Stimulated activated memory B cell treated with anti-CD40 and anti-IgM and Interleukin-4, amounts not matched to agents 10 μg/mL and 1 μg/mL and 100 μg/mL, for 72 hours (primary cell): Measurements from ENCODE around the gene MAPK14.
A peak's percentile ranks its signal among the peaks of the same experiment; 100 is the strongest.

Experiments used
- ATAC-seq: fragments of 150-1000 bp; cut with Tn5 transposase; 2 replicates; pipeline ENCODE4 v1.10.0; 2021
- H3K27ac Mint-ChIP-seq: one replicate; pipeline ENCODE4 v1.8.0; 2022; ENCODE audit warnings: mild to moderate bottlenecking, mixed read lengths
- H3K27me3 Mint-ChIP-seq: one replicate; pipeline ENCODE4 v1.8.0; 2022; ENCODE audit warnings: mixed read lengths
- H3K36me3 Mint-ChIP-seq: one replicate; pipeline ENCODE4 v1.8.0; 2022; ENCODE audit warnings: mixed read lengths
- H3K4me1 Mint-ChIP-seq: one replicate; pipeline ENCODE4 v1.8.0; 2022; ENCODE audit warnings: mixed read lengths
- H3K4me3 Mint-ChIP-seq: one replicate; pipeline ENCODE4 v1.8.0; 2022; ENCODE audit warnings: mild to moderate bottlenecking, moderate library complexity, mixed read lengths
- H3K9me3 Mint-ChIP-seq: one replicate; pipeline ENCODE4 v1.8.0; 2022; ENCODE audit warnings: mixed read lengths

The MAPK14 gene

DNA sequence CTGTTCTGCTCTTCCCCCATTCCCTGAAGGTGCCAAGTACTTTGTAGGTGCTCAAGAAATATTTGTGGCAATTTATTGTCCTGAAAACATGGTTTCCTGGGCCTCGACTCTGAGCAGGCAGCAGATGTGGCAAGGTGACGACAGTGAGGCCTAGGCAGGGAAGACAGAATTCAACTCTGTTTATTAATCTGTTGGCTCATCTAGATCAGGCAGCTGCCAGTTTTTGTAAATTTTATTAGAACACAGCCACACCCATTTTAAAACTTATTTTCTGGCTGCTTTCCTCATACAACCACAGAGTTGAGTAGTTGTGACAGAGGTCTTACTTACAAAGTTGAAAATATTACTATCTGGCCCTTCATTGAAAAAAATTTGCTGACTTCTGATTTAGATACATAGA, 24.5 kb downstream of the MAPK14 start:
- Mint-ChIP-seq H3K27me3 (no peaks in the 10 kb centered on the region), H3K4me1 (peaks cover 3% of the 10 kb centered on the region), H3K36me3 (peaks cover 5% of the 10 kb centered on the region), H3K27ac (no peak overlapping the region), H3K9me3 (no peaks in the 10 kb centered on the region), H3K4me3 (no peak overlapping the region)
- no peak for ATAC-seq

DNA sequence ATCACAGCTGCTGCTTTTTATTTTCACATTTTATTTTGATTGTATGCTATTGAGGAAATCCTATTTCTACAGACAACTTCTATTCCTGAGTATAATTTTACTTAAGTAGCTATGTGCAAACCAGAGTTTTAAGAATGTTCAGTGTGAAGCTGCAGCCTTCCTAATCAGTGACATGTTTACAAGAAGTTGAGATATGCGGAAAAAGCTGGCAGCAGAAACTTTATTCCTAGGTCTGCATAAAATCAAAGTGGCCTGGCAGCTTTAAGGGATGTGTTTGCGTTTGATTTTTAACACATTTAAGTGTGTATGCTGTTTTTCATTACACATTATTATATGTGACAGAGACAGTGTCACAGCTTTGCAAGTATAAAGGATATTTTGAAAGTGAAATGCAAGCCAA, 26.3 kb downstream of the MAPK14 start:
- H3K4me3 Mint-ChIP-seq, result no peak overlapping the region
- ATAC-seq, result no peak
- no peak overlapping the region for H3K27ac Mint-ChIP-seq
- H3K9me3 Mint-ChIP-seq, result no peaks in the 10 kb centered on the region
- H3K36me3 Mint-ChIP-seq, result peaks cover 9% of the 10 kb centered on the region
- H3K4me1 Mint-ChIP-seq, result no peaks in the 10 kb centered on the region
- H3K27me3 Mint-ChIP-seq, result no peaks in the 10 kb centered on the region

DNA sequence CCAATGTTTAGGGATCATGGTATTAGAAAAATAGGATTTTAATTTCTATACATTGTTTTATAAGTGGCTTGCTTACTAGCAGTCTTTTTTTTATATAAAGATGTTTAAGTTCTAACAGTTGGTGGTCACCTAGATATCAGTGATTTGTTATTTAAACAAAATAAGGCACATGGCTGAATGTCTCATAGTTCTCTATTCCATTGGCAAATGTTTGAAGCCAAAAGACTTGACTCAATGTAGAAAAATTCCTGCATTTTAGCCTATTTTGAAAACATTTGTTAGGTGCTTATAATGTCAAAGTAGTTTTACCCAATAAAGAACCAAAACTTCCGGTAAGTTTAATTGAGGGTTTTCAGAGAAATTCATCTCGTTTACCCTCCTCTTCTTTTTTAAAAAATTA, 26.8 kb downstream of the MAPK14 start:
- Mint-ChIP-seq H3K36me3 (peaks cover 13% of the 10 kb centered on the region), H3K4me3 (no peak overlapping the region), H3K9me3 (no peaks in the 10 kb centered on the region), H3K4me1 (no peaks in the 10 kb centered on the region), H3K27me3 (no peaks in the 10 kb centered on the region), H3K27ac (no peak overlapping the region)
- ATAC-seq, result no peak

DNA sequence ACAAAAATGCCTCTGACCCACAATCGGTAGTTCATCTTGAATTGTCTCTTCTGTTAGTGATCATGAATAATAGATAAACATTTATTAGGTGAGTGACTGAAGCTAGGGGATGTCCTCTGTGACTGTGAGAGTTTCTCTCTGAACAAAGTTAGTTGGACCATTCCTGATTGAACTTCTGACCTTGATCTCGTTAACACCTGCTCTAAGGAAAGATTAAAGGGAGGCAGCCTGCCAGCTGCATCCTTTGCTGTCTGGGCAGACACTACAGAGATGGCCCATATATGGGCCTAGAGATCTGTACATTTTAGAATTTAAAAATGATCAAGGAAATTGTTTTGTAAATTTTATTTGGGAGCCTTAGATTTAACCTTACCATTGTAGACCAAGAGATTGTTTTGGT, 27.3 kb downstream of the MAPK14 start:
- ATAC-seq, result no peak
- Mint-ChIP-seq H3K4me1 (no peaks in the 10 kb centered on the region), H3K4me3 (no peak overlapping the region), H3K27me3 (no peaks in the 10 kb centered on the region), H3K9me3 (no peaks in the 10 kb centered on the region), H3K27ac (no peak overlapping the region), H3K36me3 (peaks cover 18% of the 10 kb centered on the region)

DNA sequence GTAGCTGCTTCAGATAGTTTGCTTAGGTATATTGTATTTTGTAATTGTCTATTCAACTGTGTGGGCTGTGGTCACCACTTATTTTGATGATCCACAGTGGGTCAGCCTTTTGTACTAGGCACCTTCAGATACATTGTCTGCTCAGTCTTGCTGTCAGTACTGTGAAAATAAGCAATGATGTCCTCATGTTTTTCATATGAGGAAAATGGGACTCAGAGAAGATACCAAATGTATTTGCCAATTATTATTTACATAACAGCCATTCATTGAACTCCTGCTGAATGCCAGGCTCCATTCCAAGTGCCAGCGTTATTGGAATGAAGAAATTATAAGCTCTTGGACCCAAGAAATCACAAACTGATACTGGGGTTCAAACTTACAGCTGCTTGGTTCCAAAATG, 28.6 kb downstream of the MAPK14 start:
- peaks cover 6% of the 10 kb centered on the region for H3K4me1 Mint-ChIP-seq
- ATAC-seq, result no peak

GRCh38 chr6:36061236-36061635, 33.6 kb downstream of the MAPK14 start:
- Mint-ChIP-seq H3K4me3 (no peak overlapping the region), H3K36me3 (peaks cover 43% of the 10 kb centered on the region), H3K27me3 (no peaks in the 10 kb centered on the region), H3K9me3 (no peaks in the 10 kb centered on the region), H3K27ac (no peak overlapping the region), H3K4me1 (peaks cover 23% of the 10 kb centered on the region)
- no peak for ATAC-seq

More for the DNA sequence above, 28.6 kb downstream of the MAPK14 start:
- Mint-ChIP-seq H3K4me3 (no peak overlapping the region), H3K27me3 (no peaks in the 10 kb centered on the region), H3K9me3 (no peaks in the 10 kb centered on the region), H3K36me3 (peaks cover 31% of the 10 kb centered on the region), H3K27ac (no peak overlapping the region)

DNA sequence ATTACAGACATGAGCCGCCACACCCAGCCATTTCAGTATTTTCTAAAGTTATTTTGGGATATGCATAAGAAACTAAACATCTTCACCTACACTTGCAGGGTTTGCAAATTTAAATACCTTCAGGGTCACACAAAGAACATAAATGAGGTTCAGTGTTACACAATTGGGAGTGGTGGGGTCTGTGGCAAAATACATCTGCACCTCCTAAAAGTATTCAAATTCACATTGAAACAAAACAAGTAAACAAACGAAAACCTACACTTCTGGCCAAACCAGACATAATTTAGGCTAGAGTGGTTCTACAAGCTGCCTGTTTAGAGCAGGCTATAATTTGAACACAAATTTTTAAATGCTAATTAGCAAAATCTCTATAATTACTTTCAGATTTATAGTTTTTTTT, 34.6 kb downstream of the MAPK14 start:
- Mint-ChIP-seq H3K9me3 (no peaks in the 10 kb centered on the region), H3K36me3 (peaks cover 49% of the 10 kb centered on the region), H3K4me3 (no peak overlapping the region), H3K27ac (no peak overlapping the region), H3K4me1 (peaks cover 30% of the 10 kb centered on the region), H3K27me3 (no peaks in the 10 kb centered on the region)
- no peak for ATAC-seq

GRCh38 chr6:36063318-36064060, 35.9 kb downstream of the MAPK14 start:
- no peak for ATAC-seq
- no peaks in the 10 kb centered on the region for H3K27me3 Mint-ChIP-seq
- no peak overlapping the region for H3K4me3 Mint-ChIP-seq
- peaks cover 41% of the 10 kb centered on the region for H3K4me1 Mint-ChIP-seq
- H3K27ac Mint-ChIP-seq, result no peak overlapping the region
- H3K36me3 Mint-ChIP-seq, result peaks cover 55% of the 10 kb centered on the region
- peaks cover 4% of the 10 kb centered on the region for H3K9me3 Mint-ChIP-seq

DNA sequence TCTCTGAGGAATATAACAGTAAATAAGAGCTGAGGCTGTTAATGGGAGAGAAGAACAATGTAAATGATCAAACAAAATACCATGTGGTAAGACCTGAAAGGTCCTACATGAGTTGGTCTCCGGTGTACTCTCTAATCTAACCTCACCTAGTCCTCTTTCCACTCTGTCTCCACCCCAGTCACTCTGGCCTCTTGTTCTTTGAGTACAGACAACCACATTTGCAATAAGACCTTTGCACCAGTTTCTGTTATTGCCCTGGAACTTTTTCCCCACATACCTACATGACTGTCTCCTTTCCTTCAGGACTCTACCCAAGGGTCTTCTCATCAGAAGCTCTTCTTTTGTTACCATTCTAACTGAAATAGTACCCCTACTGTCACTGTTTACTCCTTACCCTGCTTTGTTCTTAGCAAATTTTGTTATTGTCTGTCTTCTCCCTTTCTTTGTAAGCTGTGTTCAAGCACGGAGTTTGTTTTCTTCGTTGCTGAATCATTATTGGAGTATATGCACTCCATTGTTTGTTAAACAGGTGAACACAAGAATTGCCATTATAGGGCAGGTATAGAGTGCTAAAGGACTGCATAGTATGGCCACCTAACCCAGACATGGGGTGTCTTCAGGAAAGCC, 37.3 kb downstream of the MAPK14 start:
- peaks cover 4% of the 10 kb centered on the region for H3K9me3 Mint-ChIP-seq
- H3K4me1 Mint-ChIP-seq, result peaks cover 41% of the 10 kb centered on the region
- no peak overlapping the region for H3K4me3 Mint-ChIP-seq
- H3K27me3 Mint-ChIP-seq, result no peaks in the 10 kb centered on the region
- H3K27ac Mint-ChIP-seq, result no peak overlapping the region
- ATAC-seq, result no peak
- H3K36me3 Mint-ChIP-seq, result peaks cover 46% of the 10 kb centered on the region

DNA sequence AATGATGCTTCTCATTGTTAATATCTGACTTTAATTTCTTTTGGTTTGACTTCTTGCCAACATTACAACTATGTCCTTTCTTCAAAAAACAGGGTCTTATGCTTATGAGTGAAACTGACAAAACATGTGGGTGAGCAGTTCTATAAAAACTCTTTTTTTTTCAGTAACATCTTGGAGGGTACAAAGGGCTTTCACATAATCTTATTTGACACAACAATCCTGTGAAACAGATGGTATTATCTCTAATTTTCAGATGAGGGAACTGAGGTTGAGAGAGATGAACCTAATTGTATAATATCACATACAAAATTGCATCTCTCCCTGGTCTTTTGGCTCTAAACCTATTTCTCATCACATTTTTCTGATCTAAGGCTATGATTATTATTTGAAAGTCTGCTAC, 38.3 kb downstream of the MAPK14 start:
- peaks cover 34% of the 10 kb centered on the region for H3K4me1 Mint-ChIP-seq
- H3K9me3 Mint-ChIP-seq, result peaks cover 4% of the 10 kb centered on the region
- no peak overlapping the region for H3K4me3 Mint-ChIP-seq
- peak overlapping the region; percentile 4 for H3K27ac Mint-ChIP-seq
- H3K36me3 Mint-ChIP-seq, result peaks cover 36% of the 10 kb centered on the region
- no peak for ATAC-seq
- H3K27me3 Mint-ChIP-seq, result no peaks in the 10 kb centered on the region

- H3K4me3 Mint-ChIP-seq, result no peak overlapping the region
- peaks cover 34% of the 10 kb centered on the region for H3K4me1 Mint-ChIP-seq
- H3K9me3 Mint-ChIP-seq, result peaks cover 4% of the 10 kb centered on the region
- peak overlapping the region; percentile 4 for H3K27ac Mint-ChIP-seq
- H3K36me3 Mint-ChIP-seq, result peaks cover 27% of the 10 kb centered on the region
- ATAC-seq, result no peak
- no peaks in the 10 kb centered on the region for H3K27me3 Mint-ChIP-seq
Observed at GRCh38 chr6:36066817-36067216, 39.2 kb downstream of the MAPK14 start.

DNA sequence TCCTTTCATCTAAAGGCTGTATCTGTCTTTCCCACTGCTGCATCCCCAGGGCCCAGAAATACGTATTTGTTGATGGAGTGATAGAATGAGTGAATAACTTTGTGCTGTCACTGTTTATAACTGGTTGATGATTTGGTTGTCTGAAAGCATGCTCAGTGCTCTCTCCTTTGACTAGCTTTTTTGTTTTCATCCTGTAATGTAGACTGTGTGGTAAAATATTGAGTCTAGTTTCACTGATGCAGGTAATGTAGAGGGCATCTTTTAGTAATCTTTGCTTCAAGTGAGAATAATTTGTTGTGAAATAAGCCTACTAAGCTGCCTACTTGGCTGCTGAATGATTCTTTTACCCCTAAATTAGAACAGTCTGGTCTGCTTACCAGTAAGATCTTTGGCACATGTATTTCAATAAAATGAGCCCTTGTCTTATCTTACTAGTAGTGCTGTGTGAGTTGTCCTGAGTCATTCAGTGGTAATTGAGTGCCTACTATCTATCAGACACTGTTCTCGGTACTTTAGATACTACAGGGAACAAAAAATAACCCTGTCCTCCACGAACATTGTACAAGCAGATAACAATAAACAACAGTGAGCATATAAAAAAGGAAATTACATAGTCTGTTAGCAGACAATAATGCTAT, 39.9 kb downstream of the MAPK14 start:
- peaks cover 4% of the 10 kb centered on the region for H3K9me3 Mint-ChIP-seq
- H3K4me3 Mint-ChIP-seq, result no peak overlapping the region
- H3K36me3 Mint-ChIP-seq, result peaks cover 31% of the 10 kb centered on the region
- peaks cover 34% of the 10 kb centered on the region for H3K4me1 Mint-ChIP-seq
- peak overlapping the region; percentile 6 for H3K27ac Mint-ChIP-seq
- ATAC-seq, result no peak
- no peaks in the 10 kb centered on the region for H3K27me3 Mint-ChIP-seq

DNA sequence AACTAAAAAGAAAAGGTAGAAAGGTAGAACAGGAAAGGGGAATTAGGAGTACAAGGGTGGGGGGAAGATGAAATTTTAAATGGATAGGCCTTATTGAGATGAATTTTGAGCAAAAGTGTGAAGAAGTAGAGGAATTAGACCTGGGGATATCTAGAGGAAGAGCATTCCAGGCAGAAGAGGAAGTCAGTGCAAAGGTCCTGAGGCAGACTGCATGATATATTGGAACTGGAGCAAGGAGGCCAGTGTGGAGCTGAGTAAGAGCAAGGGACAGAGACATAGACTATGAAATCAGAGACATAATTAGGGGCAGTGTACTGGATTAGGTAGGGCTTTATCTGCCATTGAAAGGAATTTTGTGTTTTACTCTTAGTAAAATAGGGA, 40.4 kb downstream of the MAPK14 start:
- H3K4me1 Mint-ChIP-seq, result peaks cover 34% of the 10 kb centered on the region
- H3K4me3 Mint-ChIP-seq, result no peak overlapping the region
- ATAC-seq, result no peak
- H3K9me3 Mint-ChIP-seq, result peaks cover 4% of the 10 kb centered on the region
- H3K36me3 Mint-ChIP-seq, result peaks cover 31% of the 10 kb centered on the region
- H3K27me3 Mint-ChIP-seq, result no peaks in the 10 kb centered on the region
- H3K27ac Mint-ChIP-seq, result peak overlapping the region; percentile 6

DNA sequence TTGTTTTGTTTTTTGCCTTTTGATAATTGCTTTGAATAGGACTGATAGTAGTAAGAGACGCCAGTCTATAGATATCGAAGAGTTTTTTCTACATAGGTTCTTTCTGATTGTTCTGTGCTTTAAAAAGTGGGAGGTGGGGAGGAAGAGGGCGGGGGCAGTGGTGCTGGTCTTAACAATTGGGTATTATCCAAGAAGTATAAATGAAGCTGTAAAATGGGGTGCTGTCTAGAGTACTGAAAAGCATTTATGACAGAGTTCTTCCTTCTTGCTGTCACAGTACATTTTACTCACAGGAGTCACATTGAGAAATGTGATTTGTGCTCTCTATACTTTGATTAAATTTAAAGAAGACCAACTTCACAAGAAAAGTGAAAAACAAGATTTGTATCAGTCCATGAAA, 41.0 kb downstream of the MAPK14 start:
- no peaks in the 10 kb centered on the region for H3K27me3 Mint-ChIP-seq
- H3K4me3 Mint-ChIP-seq, result no peak overlapping the region
- no peak for ATAC-seq
- H3K36me3 Mint-ChIP-seq, result peaks cover 33% of the 10 kb centered on the region
- no peak overlapping the region for H3K27ac Mint-ChIP-seq
- peaks cover 4% of the 10 kb centered on the region for H3K9me3 Mint-ChIP-seq
- H3K4me1 Mint-ChIP-seq, result peaks cover 34% of the 10 kb centered on the region

DNA sequence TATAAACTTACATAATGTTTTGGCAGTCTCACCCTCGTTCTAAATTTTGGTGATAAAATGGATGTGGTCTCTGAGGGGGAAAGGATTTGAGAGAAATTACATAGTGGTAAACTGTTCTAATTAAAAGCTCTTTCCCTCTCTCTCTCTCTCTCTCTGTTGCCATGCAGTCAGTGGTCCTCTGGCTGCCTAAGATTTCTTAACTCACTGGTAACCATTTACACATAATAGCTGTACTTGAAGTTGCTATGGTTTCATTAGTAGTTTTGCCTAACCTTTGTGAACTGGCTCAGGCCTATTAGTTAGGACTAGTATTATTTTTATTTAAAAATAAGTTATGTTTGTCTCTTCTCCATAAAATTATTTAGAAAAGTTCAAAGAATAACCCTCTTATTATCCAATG, 42.0 kb downstream of the MAPK14 start:
- Mint-ChIP-seq H3K36me3 (peaks cover 37% of the 10 kb centered on the region), H3K4me1 (peaks cover 34% of the 10 kb centered on the region), H3K9me3 (peaks cover 4% of the 10 kb centered on the region), H3K27me3 (no peaks in the 10 kb centered on the region), H3K4me3 (no peak overlapping the region), H3K27ac (no peak overlapping the region)
- no peak for ATAC-seq

DNA sequence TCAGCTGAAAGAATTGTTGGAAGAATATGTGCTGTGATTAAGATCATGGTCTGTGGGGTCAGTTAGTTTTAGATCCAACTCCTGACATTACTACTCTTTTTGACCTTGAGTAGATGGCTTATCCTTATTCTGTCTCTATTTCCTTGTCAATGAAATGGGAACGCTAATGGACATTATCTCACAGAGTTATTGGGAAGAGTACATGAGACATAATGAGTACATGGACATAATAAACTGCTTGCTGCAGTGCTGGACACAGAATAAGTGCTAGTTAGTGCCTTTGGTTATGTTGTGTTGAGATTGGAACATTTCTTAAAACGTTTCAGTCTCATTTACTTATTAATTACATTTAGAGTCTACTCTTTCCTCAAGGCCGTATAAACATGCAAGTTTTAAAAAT, 42.6 kb downstream of the MAPK14 start:
- H3K4me3 Mint-ChIP-seq, result no peak overlapping the region
- peaks cover 4% of the 10 kb centered on the region for H3K9me3 Mint-ChIP-seq
- peaks cover 31% of the 10 kb centered on the region for H3K4me1 Mint-ChIP-seq
- no peak for ATAC-seq
- no peaks in the 10 kb centered on the region for H3K27me3 Mint-ChIP-seq
- peaks cover 34% of the 10 kb centered on the region for H3K36me3 Mint-ChIP-seq
- H3K27ac Mint-ChIP-seq, result no peak overlapping the region
